ENCODE measurements around the gene PAQR6. TPM values are rescaled to one million over a fixed set of nuclear protein-coding genes. Genes with fewer than 3 reads are reported as not detected.

PAQR6 gene
- total RNA-seq, 1 experiment from 2014 or later, result 0.92 TPM

GRCh38 chr1:156257711-156258110 is 9.9 kb upstream of the PAQR6 start:
- Histone ChIP-seq H3K9me3 (ENCODE audit: control insufficient read depth, insufficient read depth, low read depth, low read length) (no peaks in the 10 kb centered on the region), H3K27ac (ENCODE audit: low read length) (no peak overlapping the region), H3K27me3 (ENCODE audit: control insufficient read depth, insufficient read depth, low read length) (no peaks in the 10 kb centered on the region), H3K36me3 (ENCODE audit: control insufficient read depth, insufficient read depth, low read length) (peaks cover 17% of the 10 kb centered on the region), H3K4me1 (ENCODE audit: control insufficient read depth, insufficient read depth, low read length) (peaks cover 3% of the 10 kb centered on the region; the same call in 1 of the 2 replicates), H3K4me3 (ENCODE audit: low read depth in 2 of 2, low read length in 2 of 2) (no peak overlapping the region)
- intact Hi-C loops (cut with micrococcal nuclease; ENCODE audit: unreplicated experiment) (no loop called here), in situ Hi-C loops (cut with HindIII; ENCODE audit: low pct_unique_long_range_greater_than_20kb, low sequenced_read_pairs) (no loop called here)
- TF ChIP-seq, protein P1, sequence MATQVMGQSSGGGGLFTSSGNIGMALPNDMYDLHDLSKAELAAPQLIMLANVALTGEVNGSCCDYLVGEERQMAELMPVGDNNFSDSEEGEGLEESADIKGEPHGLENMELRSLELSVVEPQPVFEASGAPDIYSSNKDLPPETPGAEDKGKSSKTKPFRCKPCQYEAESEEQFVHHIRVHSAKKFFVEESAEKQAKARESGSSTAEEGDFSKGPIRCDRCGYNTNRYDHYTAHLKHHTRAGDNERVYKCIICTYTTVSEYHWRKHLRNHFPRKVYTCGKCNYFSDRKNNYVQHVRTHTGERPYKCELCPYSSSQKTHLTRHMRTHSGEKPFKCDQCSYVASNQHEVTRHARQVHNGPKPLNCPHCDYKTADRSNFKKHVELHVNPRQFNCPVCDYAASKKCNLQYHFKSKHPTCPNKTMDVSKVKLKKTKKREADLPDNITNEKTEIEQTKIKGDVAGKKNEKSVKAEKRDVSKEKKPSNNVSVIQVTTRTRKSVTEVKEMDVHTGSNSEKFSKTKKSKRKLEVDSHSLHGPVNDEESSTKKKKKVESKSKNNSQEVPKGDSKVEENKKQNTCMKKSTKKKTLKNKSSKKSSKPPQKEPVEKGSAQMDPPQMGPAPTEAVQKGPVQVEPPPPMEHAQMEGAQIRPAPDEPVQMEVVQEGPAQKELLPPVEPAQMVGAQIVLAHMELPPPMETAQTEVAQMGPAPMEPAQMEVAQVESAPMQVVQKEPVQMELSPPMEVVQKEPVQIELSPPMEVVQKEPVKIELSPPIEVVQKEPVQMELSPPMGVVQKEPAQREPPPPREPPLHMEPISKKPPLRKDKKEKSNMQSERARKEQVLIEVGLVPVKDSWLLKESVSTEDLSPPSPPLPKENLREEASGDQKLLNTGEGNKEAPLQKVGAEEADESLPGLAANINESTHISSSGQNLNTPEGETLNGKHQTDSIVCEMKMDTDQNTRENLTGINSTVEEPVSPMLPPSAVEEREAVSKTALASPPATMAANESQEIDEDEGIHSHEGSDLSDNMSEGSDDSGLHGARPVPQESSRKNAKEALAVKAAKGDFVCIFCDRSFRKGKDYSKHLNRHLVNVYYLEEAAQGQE (IDR thresholded peaks at IDR 0.05; ENCODE audit: insufficient read depth in 1 of 2, low read depth in 2 of 2, low read length in 1 of 2), result no peak
- TF ChIP-seq POLR2AphosphoS5 (IDR thresholded peaks at IDR 0.05; ENCODE audit: low read depth, low read length), result no peak
- TF ChIP-seq CTCF (IDR thresholded peaks at IDR 0.05), result no peak
- no peak for TF ChIP-seq SIN3A (IDR thresholded peaks at IDR 0.05; ENCODE audit: borderline replicate concordance, insufficient read depth, low read depth, low read length)
- no peak for TF ChIP-seq TCF7L2 (IDR thresholded peaks at IDR 0.05; ENCODE audit: low read depth, low read length)
- no TSS peak for BruUV-seq (replicated peaks)
- ATAC-seq, result no peak
- ChIA-PET CTCF (no interaction called here), POLR2A (no interaction called here)
- DNase-seq (ENCODE audit: low read depth, low spot score), result no peak

DNA sequence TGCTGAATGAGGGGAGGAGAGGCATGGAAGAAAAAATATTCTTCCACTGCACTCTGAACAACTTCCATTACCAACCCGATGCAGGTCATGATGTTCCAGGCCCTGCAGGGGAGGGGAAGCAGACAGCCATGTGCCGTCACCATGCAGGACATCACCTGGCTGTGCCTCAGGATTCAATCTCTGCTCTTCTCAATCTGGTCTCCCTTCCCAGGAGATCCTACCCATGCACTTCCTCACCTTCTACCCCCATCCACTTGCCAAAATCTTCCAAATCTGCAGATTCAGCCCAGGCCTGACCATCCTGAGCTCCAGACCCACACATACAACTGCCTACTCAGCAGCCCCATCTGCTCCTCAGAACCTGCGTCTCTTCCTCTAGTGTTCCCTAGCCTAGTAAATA is 5.8 kb upstream of the PAQR6 start:
- CTCF ChIA-PET, result no interaction called here
- H3K27me3 ChIP-seq (ENCODE audit: control insufficient read depth, insufficient read depth, low read length), result no peaks in the 10 kb centered on the region
- no peaks in the 10 kb centered on the region for H3K4me1 ChIP-seq (ENCODE audit: control insufficient read depth, insufficient read depth, low read length)
- no peak for ATAC-seq
- no peak for DNase-seq (ENCODE audit: low read depth, low spot score)
- POLR2A ChIA-PET, result no interaction called here
- H3K9me3 ChIP-seq (ENCODE audit: control insufficient read depth, insufficient read depth, low read depth, low read length), result no peaks in the 10 kb centered on the region
- TF ChIP-seq TCF7L2 (IDR thresholded peaks at IDR 0.05; ENCODE audit: low read depth, low read length), result no peak
- TF ChIP-seq SIN3A (IDR thresholded peaks at IDR 0.05; ENCODE audit: borderline replicate concordance, insufficient read depth, low read depth, low read length), result no peak
- TF ChIP-seq CTCF (IDR thresholded peaks at IDR 0.05), result no peak
- TF ChIP-seq POLR2AphosphoS5 (IDR thresholded peaks at IDR 0.05; ENCODE audit: low read depth, low read length), result no peak
- TF ChIP-seq, protein P1 (IDR thresholded peaks at IDR 0.05; ENCODE audit: insufficient read depth in 1 of 2, low read depth in 2 of 2, low read length in 1 of 2), result no peak
- no peak overlapping the region for H3K4me3 ChIP-seq (ENCODE audit: low read depth in 2 of 2, low read length in 2 of 2)
- peaks cover 7% of the 10 kb centered on the region for H3K36me3 ChIP-seq (ENCODE audit: control insufficient read depth, insufficient read depth, low read length)
- intact Hi-C loops (cut with micrococcal nuclease; ENCODE audit: unreplicated experiment), result no loop called here
- H3K27ac ChIP-seq (ENCODE audit: low read length), result no peak overlapping the region
- in situ Hi-C loops (cut with HindIII; ENCODE audit: low pct_unique_long_range_greater_than_20kb, low sequenced_read_pairs), result no loop called here
- BruUV-seq (replicated peaks), result no TSS peak

Measured in Panc1 (cell line).